GM23248 (cell line): ENCODE results near the gene CYB5RL.

Experiments
- EZH2 ChIP-seq: fragments of 200-600 bp; sonication (generic); IDR thresholded peaks from 2 replicates; pipeline ENCODE4 v1.6.1; 2018; ENCODE audit warnings: antibody characterized with exemption, mild to moderate bottlenecking; ENCODE audit not compliant: insufficient read depth, poor library complexity, severe bottlenecking
- EZH2phosphoT487 ChIP-seq: fragments of 200-600 bp; sonication (generic); IDR thresholded peaks from 2 replicates; pipeline ENCODE4 v1.6.1; 2018; ENCODE audit warnings: antibody characterized with exemption, moderate library complexity, mild to moderate bottlenecking, low read depth; ENCODE audit not compliant: insufficient read depth

GRCh38 chr1:54245501-54245900 is 45.7 kb upstream of the CYB5RL start:
- TF ChIP-seq EZH2 (no peak), EZH2phosphoT487 (no peak)
